CD8-positive, alpha-beta memory T cell (primary cell): ENCODE measurements around the gene COL2A1. TPM values are rescaled to one million over a fixed set of nuclear protein-coding genes. Genes with fewer than 3 reads are reported as not detected.
A peak's percentile ranks its signal among the peaks of the same experiment; 100 is the strongest.

Experiments
- CTCF ChIA-PET: fragments of 350-600 bp; sonication (Branson Sonifier 250); formaldehyde crosslinking; loops from one replicate; lab custom pipeline; 2021; ENCODE audit warnings: antibody characterized with exemption; lab: Charles Lee
- POLR2A ChIA-PET: fragments of 350-600 bp; sonication (Branson Sonifier 250); formaldehyde crosslinking; loops from one replicate; lab custom pipeline; 2021; ENCODE audit warnings: antibody characterized with exemption; lab: Charles Lee
- DNase-seq, 5 donors: peaks; one replicate each; pipeline versions ENCODE4 v3.0.0 to v3.0.0-alpha.2; 2020 to 2022; ENCODE audit warnings: mixed read lengths in 1 of 5
- H3K27ac ChIP-seq: one replicate; pipeline ENCODE4 v1.7.0; 2013; ENCODE audit warnings: low read depth, mild to moderate bottlenecking, low read length, moderate library complexity
- H3K27me3 ChIP-seq: 2 replicates; pipeline ENCODE4 v1.7.0; 2013; ENCODE audit warnings: low read length, mild to moderate bottlenecking; ENCODE audit not compliant: insufficient read depth, poor library complexity, severe bottlenecking
- H3K36me3 ChIP-seq: 2 replicates; pipeline ENCODE4 v1.7.0; 2013; ENCODE audit warnings: mild to moderate bottlenecking, low read length, moderate library complexity; ENCODE audit not compliant: insufficient read depth
- H3K4me1 ChIP-seq: 2 replicates; pipeline ENCODE4 v1.7.0; 2013; ENCODE audit warnings: mild to moderate bottlenecking, low read length, moderate library complexity; ENCODE audit not compliant: insufficient read depth
- H3K4me3 ChIP-seq: 2 replicates; pipeline ENCODE4 v1.7.0; 2013; ENCODE audit warnings: mild to moderate bottlenecking, low read length
- H3K9me3 ChIP-seq: 2 replicates; pipeline ENCODE4 v1.7.0; 2013; ENCODE audit warnings: mild to moderate bottlenecking, low read length
- H3K27ac Mint-ChIP-seq, 8 donors: one replicate each; pipeline ENCODE4 v1.8.0; 2020 to 2021; ENCODE audit warnings: mixed read lengths in 8 of 8, mild to moderate bottlenecking in 6 of 8, inconsistent platforms in 3 of 8, moderate library complexity in 3 of 8
- H3K27me3 Mint-ChIP-seq, 2 donors: one replicate each; pipeline ENCODE4 v1.8.0; 2020 to 2021; ENCODE audit warnings: mixed read lengths in 2 of 2, mild to moderate bottlenecking in 1 of 2, moderate library complexity in 1 of 2
- H3K36me3 Mint-ChIP-seq, 3 donors: one replicate each; pipeline ENCODE4 v1.8.0; 2020 to 2021; ENCODE audit warnings: mixed read lengths in 3 of 3, inconsistent platforms in 1 of 3, mild to moderate bottlenecking in 1 of 3
- H3K4me1 Mint-ChIP-seq, 3 donors: one replicate each; pipeline ENCODE4 v1.8.0; 2020 to 2021; ENCODE audit warnings: mixed read lengths in 3 of 3, inconsistent platforms in 1 of 3, mild to moderate bottlenecking in 1 of 3
- H3K4me3 Mint-ChIP-seq, 7 donors: one replicate each; pipeline ENCODE4 v1.8.0; 2020 to 2021; ENCODE audit warnings: mixed read lengths in 7 of 7, mild to moderate bottlenecking in 6 of 7, moderate library complexity in 4 of 7, inconsistent platforms in 2 of 7
- H3K9me3 Mint-ChIP-seq, 5 donors: one replicate each; pipeline ENCODE4 v1.8.0; 2020 to 2022; ENCODE audit warnings: mixed read lengths in 5 of 5, mild to moderate bottlenecking in 3 of 5, moderate library complexity in 2 of 5, inconsistent platforms in 1 of 5
- polyA plus RNA-seq: library from polyadenylated mRNA; unstranded; fragments of 300-500 nt; fragmentation: Illumina TruSeq; gene quantifications from one replicate; pipeline ENCODE4 v1.2.3, GENCODE V29; 2021
- total RNA-seq, 2 experiments: library from RNA; stranded (reverse); gene quantifications; one replicate each; pipeline ENCODE4 v1.2.3, GENCODE V29; 2021

Gene COL2A1
- total and polyA plus RNA-seq, 3 experiments from 2014 or later, result not detected

- Histone ChIP-seq H3K9me3 (no peaks in the 10 kb centered on the region), H3K27me3 (no peaks in the 10 kb centered on the region), H3K27ac (no peak overlapping the region), H3K4me1 (no peaks in the 10 kb centered on the region), H3K4me3 (no peak overlapping the region), H3K36me3 (no peaks in the 10 kb centered on the region)
- POLR2A ChIA-PET, result no interaction called here
- no peaks in the 10 kb centered on the region for H3K27me3 Mint-ChIP-seq
- no peak overlapping the region for H3K4me3 Mint-ChIP-seq
- H3K4me1 Mint-ChIP-seq, result peaks cover 3 to 8% (median 7%) of the 10 kb centered on the region in 3 donors
- DNase-seq, result no peak
- peak overlapping the region in 1 of 8 donors; percentile 90 for H3K27ac Mint-ChIP-seq
- CTCF ChIA-PET, result no interaction called here
- no peaks in the 10 kb centered on the region for H3K9me3 Mint-ChIP-seq
- H3K36me3 Mint-ChIP-seq, result no peaks in the 10 kb centered on the region
Measured at GRCh38 chr12:48034835-48035805, 30.8 kb upstream of the COL2A1 start.

GRCh38 chr12:48033451-48033850 is 29.2 kb upstream of the COL2A1 start:
- peak overlapping the region in 1 of 8 donors; percentile 9 for H3K27ac Mint-ChIP-seq
- H3K4me1 Mint-ChIP-seq, result peaks cover 3 to 8% (median 7%) of the 10 kb centered on the region in 3 donors
- no peaks in the 10 kb centered on the region for H3K36me3 Mint-ChIP-seq
- H3K9me3 Mint-ChIP-seq, result no peaks in the 10 kb centered on the region
- no peak for DNase-seq
- ChIA-PET POLR2A (no interaction called here), CTCF (no interaction called here)
- Histone ChIP-seq H3K27me3 (no peaks in the 10 kb centered on the region), H3K36me3 (no peaks in the 10 kb centered on the region), H3K27ac (no peak overlapping the region), H3K9me3 (no peaks in the 10 kb centered on the region), H3K4me3 (no peak overlapping the region), H3K4me1 (no peaks in the 10 kb centered on the region)
- H3K27me3 Mint-ChIP-seq, result no peaks in the 10 kb centered on the region
- no peak overlapping the region for H3K4me3 Mint-ChIP-seq

- Histone ChIP-seq H3K27me3 (no peaks in the 10 kb centered on the region), H3K4me1 (no peaks in the 10 kb centered on the region), H3K4me3 (no peak overlapping the region), H3K9me3 (no peaks in the 10 kb centered on the region), H3K36me3 (no peaks in the 10 kb centered on the region), H3K27ac (no peak overlapping the region)
- H3K4me3 Mint-ChIP-seq, result no peak overlapping the region
- no peak overlapping the region for H3K27ac Mint-ChIP-seq
- POLR2A ChIA-PET, result no interaction called here
- CTCF ChIA-PET, result no interaction called here
- H3K36me3 Mint-ChIP-seq, result no peaks in the 10 kb centered on the region
- H3K4me1 Mint-ChIP-seq, result peaks cover 0 to 1% (median under 1%) of the 10 kb centered on the region in 3 donors
- H3K9me3 Mint-ChIP-seq, result no peaks in the 10 kb centered on the region
- no peaks in the 10 kb centered on the region for H3K27me3 Mint-ChIP-seq
- no peak for DNase-seq
Measured at GRCh38 chr12:48032597-48032996, 28.3 kb upstream of the COL2A1 start.

GRCh38 chr12:48031135-48031960 is 27.1 kb upstream of the COL2A1 start:
- H3K4me1 Mint-ChIP-seq, result no peaks in the 10 kb centered on the region
- peaks cover 0 to 4% of the 10 kb centered on the region in 2 donors for H3K27me3 Mint-ChIP-seq
- Histone ChIP-seq H3K4me1 (no peaks in the 10 kb centered on the region), H3K27ac (no peak overlapping the region), H3K4me3 (no peak overlapping the region), H3K36me3 (no peaks in the 10 kb centered on the region), H3K27me3 (no peaks in the 10 kb centered on the region), H3K9me3 (no peaks in the 10 kb centered on the region)
- H3K36me3 Mint-ChIP-seq, result no peaks in the 10 kb centered on the region
- H3K9me3 Mint-ChIP-seq, result no peaks in the 10 kb centered on the region
- POLR2A ChIA-PET, result no interaction called here
- H3K4me3 Mint-ChIP-seq, result no peak overlapping the region
- CTCF ChIA-PET, result no interaction called here
- DNase-seq, result no peak
- no peak overlapping the region for H3K27ac Mint-ChIP-seq

GRCh38 chr12:48030173-48030650 is 25.9 kb upstream of the COL2A1 start:
- H3K27me3 ChIP-seq, result no peaks in the 10 kb centered on the region
- H3K4me3 ChIP-seq, result no peak overlapping the region
- no peak overlapping the region for H3K4me3 Mint-ChIP-seq
- H3K9me3 ChIP-seq, result no peaks in the 10 kb centered on the region
- H3K4me1 ChIP-seq, result no peaks in the 10 kb centered on the region
- H3K9me3 Mint-ChIP-seq, result no peaks in the 10 kb centered on the region
- no peak overlapping the region for H3K27ac ChIP-seq
- no peak overlapping the region for H3K27ac Mint-ChIP-seq
- ChIA-PET POLR2A (no interaction called here), CTCF (interaction anchor here (1.4 kb wide), 1 partner anchor 40 kb away, joined by 3 read pairs; no protein-coding TSS in a partner anchor)
- peaks cover 0 to 6% of the 10 kb centered on the region in 2 donors for H3K27me3 Mint-ChIP-seq
- no peaks in the 10 kb centered on the region for H3K4me1 Mint-ChIP-seq
- H3K36me3 ChIP-seq, result no peaks in the 10 kb centered on the region
- DNase-seq, result no peak
- no peaks in the 10 kb centered on the region for H3K36me3 Mint-ChIP-seq

GRCh38 chr12:48029491-48030172 is 25.4 kb upstream of the COL2A1 start:
- Mint-ChIP-seq H3K4me3 (no peak overlapping the region), H3K36me3 (no peaks in the 10 kb centered on the region), H3K27ac (peak overlapping the region in 1 of 8 donors; percentile 75), H3K27me3 (peaks cover 0 to 12% of the 10 kb centered on the region in 2 donors), H3K4me1 (no peaks in the 10 kb centered on the region), H3K9me3 (no peaks in the 10 kb centered on the region)
- no peaks in the 10 kb centered on the region for H3K4me1 ChIP-seq
- H3K36me3 ChIP-seq, result no peaks in the 10 kb centered on the region
- H3K27ac ChIP-seq, result no peak overlapping the region
- H3K27me3 ChIP-seq, result no peaks in the 10 kb centered on the region
- no peak overlapping the region for H3K4me3 ChIP-seq
- ChIA-PET POLR2A (no interaction called here), CTCF (interaction anchor here (1.4 kb wide), 1 partner anchor 39 kb away, joined by 3 read pairs; no protein-coding TSS in a partner anchor)
- no peaks in the 10 kb centered on the region for H3K9me3 ChIP-seq
- DNase-seq, result no peak

- POLR2A ChIA-PET, result no interaction called here
- Mint-ChIP-seq H3K9me3 (no peaks in the 10 kb centered on the region), H3K27ac (no peak overlapping the region)
Measured at GRCh38 chr12:48028541-48029431, 24.5 kb upstream of the COL2A1 start.

More at GRCh38 chr12:48028541-48029431, 24.5 kb upstream of the COL2A1 start:
- no peak overlapping the region for H3K27ac ChIP-seq
- no peak overlapping the region for H3K4me3 ChIP-seq
- CTCF ChIA-PET, result interaction anchor here (1.4 kb wide), 1 partner anchor 38 kb away, joined by 3 read pairs; no protein-coding TSS in a partner anchor
- no peaks in the 10 kb centered on the region for H3K36me3 ChIP-seq
- no peak for DNase-seq
- H3K27me3 ChIP-seq, result no peaks in the 10 kb centered on the region
- Mint-ChIP-seq H3K27me3 (peaks cover 2 to 13% of the 10 kb centered on the region in 2 donors), H3K36me3 (no peaks in the 10 kb centered on the region), H3K4me1 (no peaks in the 10 kb centered on the region), H3K4me3 (no peak overlapping the region)
- no peaks in the 10 kb centered on the region for H3K4me1 ChIP-seq
- no peaks in the 10 kb centered on the region for H3K9me3 ChIP-seq
